ENCODE measurements around the gene APRT. TPM values are rescaled to one million over a fixed set of nuclear protein-coding genes. Genes with fewer than 3 reads are reported as not detected.

Gene APRT
- polyA plus RNA-seq, 4 donors, result 121 to 255 (median 222) TPM

GRCh38 chr16:88810912-88811768 lies 588 bp downstream of the APRT start:
- Histone ChIP-seq H3K9me3 (ENCODE audit: control insufficient read depth in 2 of 2, insufficient read depth in 1 of 2, low read depth in 1 of 2, low read length in 1 of 2) (no peaks in the 10 kb centered on the region), H3K36me3 (ENCODE audit: control insufficient read depth in 3 of 3, insufficient read depth in 2 of 3, low read depth in 1 of 3, low read length in 3 of 3) (peaks cover 0 to 46% (median 0%) of the 10 kb centered on the region in 3 donors), H3K27ac (ENCODE audit: low read depth in 1 of 3, low read length in 2 of 3) (peak overlapping the region; percentile 76 to 95 (median 93)), H3K4me3 (ENCODE audit: low read depth in 1 of 3, low read length in 3 of 3) (peak overlapping the region; percentile 58 to 78 (median 72)), H3K4me1 (ENCODE audit: control insufficient read depth in 3 of 3, insufficient read depth in 2 of 3, low read depth in 1 of 3, low read length in 2 of 3) (peaks cover 0 to 24% (median 9%) of the 10 kb centered on the region in 3 donors), H3K27me3 (ENCODE audit: control insufficient read depth in 3 of 3, insufficient read depth in 3 of 3, low read length in 3 of 3) (no peaks in the 10 kb centered on the region)
- FAIRE-seq (no peak), DNase-seq (peak; percentile 79 to 95)
- WGBS, 3 donors, result 0 to 1% (median 1%) methylated on average over 46 to 65 of the region's 65 CpGs

GRCh38 chr16:88810166-88810911 lies 1.4 kb downstream of the APRT start:
- no peaks in the 10 kb centered on the region for H3K27me3 ChIP-seq (ENCODE audit: control insufficient read depth in 3 of 3, insufficient read depth in 3 of 3, low read length in 3 of 3)
- H3K36me3 ChIP-seq (ENCODE audit: control insufficient read depth in 3 of 3, insufficient read depth in 2 of 3, low read depth in 1 of 3, low read length in 3 of 3), result peaks cover 0 to 55% (median 0%) of the 10 kb centered on the region in 3 donors
- H3K27ac ChIP-seq (ENCODE audit: low read depth in 1 of 3, low read length in 2 of 3), result peak overlapping the region; percentile 76 to 95 (median 93)
- WGBS, 3 donors, result 26 to 29% (median 27%) methylated on average over 12 of the region's 12 CpGs
- peak overlapping the region in 2 of 3 donors; percentile 72 to 78 for H3K4me3 ChIP-seq (ENCODE audit: low read depth in 1 of 3, low read length in 3 of 3)
- H3K4me1 ChIP-seq (ENCODE audit: control insufficient read depth in 3 of 3, insufficient read depth in 2 of 3, low read depth in 1 of 3, low read length in 2 of 3), result peaks cover 0 to 25% (median 9%) of the 10 kb centered on the region in 3 donors
- DNase-seq, result no peak
- FAIRE-seq, result no peak
- no peaks in the 10 kb centered on the region for H3K9me3 ChIP-seq (ENCODE audit: control insufficient read depth in 2 of 2, insufficient read depth in 1 of 2, low read depth in 1 of 2, low read length in 1 of 2)

GRCh38 chr16:88809676-88810165 lies 2.0 kb downstream of the APRT start:
- Histone ChIP-seq H3K4me3 (ENCODE audit: low read depth in 1 of 3, low read length in 3 of 3) (no peak overlapping the region), H3K36me3 (ENCODE audit: control insufficient read depth in 3 of 3, insufficient read depth in 2 of 3, low read depth in 1 of 3, low read length in 3 of 3) (peaks cover 0 to 61% (median 0%) of the 10 kb centered on the region in 3 donors), H3K9me3 (ENCODE audit: control insufficient read depth in 2 of 2, insufficient read depth in 1 of 2, low read depth in 1 of 2, low read length in 1 of 2) (no peaks in the 10 kb centered on the region), H3K4me1 (ENCODE audit: control insufficient read depth in 3 of 3, insufficient read depth in 2 of 3, low read depth in 1 of 3, low read length in 2 of 3) (peaks cover 0 to 31% (median 9%) of the 10 kb centered on the region in 3 donors), H3K27ac (ENCODE audit: low read depth in 1 of 3, low read length in 2 of 3) (no peak overlapping the region), H3K27me3 (ENCODE audit: control insufficient read depth in 3 of 3, insufficient read depth in 3 of 3, low read length in 3 of 3) (no peaks in the 10 kb centered on the region)
- 75 to 81% (median 78%) methylated on average over 10 of the region's 10 CpGs for WGBS, 3 donors
- no peak for DNase-seq
- no peak for FAIRE-seq

- H3K36me3 ChIP-seq (ENCODE audit: control insufficient read depth in 3 of 3, insufficient read depth in 2 of 3, low read depth in 1 of 3, low read length in 3 of 3), result peaks cover 0 to 62% (median 0%) of the 10 kb centered on the region in 3 donors
- no peak for DNase-seq
- H3K27ac ChIP-seq (ENCODE audit: low read depth in 1 of 3, low read length in 2 of 3), result no peak overlapping the region
- no peaks in the 10 kb centered on the region for H3K9me3 ChIP-seq (ENCODE audit: control insufficient read depth in 2 of 2, insufficient read depth in 1 of 2, low read depth in 1 of 2, low read length in 1 of 2)
- WGBS, 3 donors, result 79 to 84% (median 83%) methylated on average over 10 of the region's 10 CpGs
- FAIRE-seq, result no peak
- H3K4me1 ChIP-seq (ENCODE audit: control insufficient read depth in 3 of 3, insufficient read depth in 2 of 3, low read depth in 1 of 3, low read length in 2 of 3), result peaks cover 0 to 35% (median 9%) of the 10 kb centered on the region in 3 donors
- H3K27me3 ChIP-seq (ENCODE audit: control insufficient read depth in 3 of 3, insufficient read depth in 3 of 3, low read length in 3 of 3), result no peaks in the 10 kb centered on the region
- no peak overlapping the region for H3K4me3 ChIP-seq (ENCODE audit: low read depth in 1 of 3, low read length in 3 of 3)
Observed at GRCh38 chr16:88809068-88809675, 2.6 kb downstream of the APRT start.

- FAIRE-seq (no peak), DNase-seq (no peak)
- Histone ChIP-seq H3K27ac (ENCODE audit: low read depth in 1 of 3, low read length in 2 of 3) (no peak overlapping the region), H3K4me1 (ENCODE audit: control insufficient read depth in 3 of 3, insufficient read depth in 2 of 3, low read depth in 1 of 3, low read length in 2 of 3) (peaks cover 0 to 30% (median 9%) of the 10 kb centered on the region in 3 donors), H3K9me3 (ENCODE audit: control insufficient read depth in 2 of 2, insufficient read depth in 1 of 2, low read depth in 1 of 2, low read length in 1 of 2) (no peaks in the 10 kb centered on the region), H3K4me3 (ENCODE audit: low read depth in 1 of 3, low read length in 3 of 3) (no peak overlapping the region), H3K36me3 (ENCODE audit: control insufficient read depth in 3 of 3, insufficient read depth in 2 of 3, low read depth in 1 of 3, low read length in 3 of 3) (peaks cover 0 to 62% (median 0%) of the 10 kb centered on the region in 3 donors), H3K27me3 (ENCODE audit: control insufficient read depth in 3 of 3, insufficient read depth in 3 of 3, low read length in 3 of 3) (no peaks in the 10 kb centered on the region)
- 85 to 91% (median 89%) methylated on average over 23 to 26 of the region's 26 CpGs for WGBS, 3 donors
Observed at GRCh38 chr16:88807626-88808453, 3.9 kb downstream of the APRT start.

GRCh38 chr16:88807142-88807625 lies 4.5 kb downstream of the APRT start:
- no peaks in the 10 kb centered on the region for H3K27me3 ChIP-seq (ENCODE audit: control insufficient read depth in 3 of 3, insufficient read depth in 3 of 3, low read length in 3 of 3)
- H3K36me3 ChIP-seq (ENCODE audit: control insufficient read depth in 3 of 3, insufficient read depth in 2 of 3, low read depth in 1 of 3, low read length in 3 of 3), result peaks cover 0 to 62% (median 0%) of the 10 kb centered on the region in 3 donors
- no peak overlapping the region for H3K4me3 ChIP-seq (ENCODE audit: low read depth in 1 of 3, low read length in 3 of 3)
- FAIRE-seq (no peak), DNase-seq (no peak)
- H3K9me3 ChIP-seq (ENCODE audit: control insufficient read depth in 2 of 2, insufficient read depth in 1 of 2, low read depth in 1 of 2, low read length in 1 of 2), result no peaks in the 10 kb centered on the region
- WGBS, 3 donors, result 84 to 90% (median 88%) methylated on average over 24 of the region's 24 CpGs
- H3K4me1 ChIP-seq (ENCODE audit: control insufficient read depth in 3 of 3, insufficient read depth in 2 of 3, low read depth in 1 of 3, low read length in 2 of 3), result peaks cover 0 to 29% (median 9%) of the 10 kb centered on the region in 3 donors
- H3K27ac ChIP-seq (ENCODE audit: low read depth in 1 of 3, low read length in 2 of 3), result no peak overlapping the region

- FAIRE-seq (no peak), DNase-seq (no peak)
- no peak overlapping the region for H3K4me3 ChIP-seq (ENCODE audit: low read depth in 1 of 3, low read length in 3 of 3)
- H3K27me3 ChIP-seq (ENCODE audit: control insufficient read depth in 3 of 3, insufficient read depth in 3 of 3, low read length in 3 of 3), result no peaks in the 10 kb centered on the region
- H3K27ac ChIP-seq (ENCODE audit: low read depth in 1 of 3, low read length in 2 of 3), result no peak overlapping the region
- no peaks in the 10 kb centered on the region for H3K9me3 ChIP-seq (ENCODE audit: control insufficient read depth in 2 of 2, insufficient read depth in 1 of 2, low read depth in 1 of 2, low read length in 1 of 2)
- peaks cover 0 to 29% (median 9%) of the 10 kb centered on the region in 3 donors for H3K4me1 ChIP-seq (ENCODE audit: control insufficient read depth in 3 of 3, insufficient read depth in 2 of 3, low read depth in 1 of 3, low read length in 2 of 3)
- 81 to 84% (median 83%) methylated on average over 27 of the region's 27 CpGs for WGBS, 3 donors
- peaks cover 0 to 62% (median 0%) of the 10 kb centered on the region in 3 donors for H3K36me3 ChIP-seq (ENCODE audit: control insufficient read depth in 3 of 3, insufficient read depth in 2 of 3, low read depth in 1 of 3, low read length in 3 of 3)
Observed at GRCh38 chr16:88806491-88807111, 5.1 kb downstream of the APRT start.

Data from small intestine (tissue), 7 donors.